H1 (cell line): ENCODE measurements around the gene TRAF1. TPM values are rescaled to one million over a fixed set of nuclear protein-coding genes. Genes with fewer than 3 reads are reported as not detected.

ENCODE experiments used
- CBX5 ChIP-seq: fragments of 300-800, 300-1000 bp; sonication (generic); IDR thresholded peaks from 2 replicates; pipeline ENCODE4 v1.7.1; 2016; ENCODE audit warnings: antibody characterized with exemption, low read length, low read depth
- CHD2 ChIP-seq: IDR thresholded peaks from 2 replicates; pipeline ENCODE4 v1.6.1; 2012; ENCODE audit warnings: low read length, improper control_type of control experiment
- CREB1 ChIP-seq: IDR thresholded peaks from 2 replicates; pipeline ENCODE4 v1.6.1; 2012; ENCODE audit warnings: inconsistent platforms
- JUND ChIP-seq: IDR thresholded peaks from 2 replicates; pipeline ENCODE4 v1.6.1; 2011; ENCODE audit warnings: mild to moderate bottlenecking, improper control_type of control experiment, low read length
- NRF1 ChIP-seq: IDR thresholded peaks from 2 replicates; pipeline ENCODE4 v1.6.1; 2011; ENCODE audit warnings: mild to moderate bottlenecking, low read depth, low read length, improper control_type of control experiment
- RAD21 ChIP-seq, 2 experiments: IDR thresholded peaks in 1 of 2; conservative IDR thresholded peaks in 1 of 2; 2 replicates each; pipeline ENCODE4 v1.6.1; 2011; ENCODE audit warnings: low read depth in 2 of 2, low read length in 2 of 2, improper control_type of control experiment in 1 of 2, inconsistent platforms in 1 of 2, mild to moderate bottlenecking in 1 of 2, moderate library complexity in 1 of 2
- RXRA ChIP-seq: IDR thresholded peaks from 2 replicates; pipeline ENCODE4 v1.6.1; 2011; ENCODE audit warnings: low read depth, mild to moderate bottlenecking, low read length, moderate library complexity; ENCODE audit not compliant: insufficient read depth
- SIN3A ChIP-seq, 2 experiments: IDR thresholded peaks in 1 of 2; conservative IDR thresholded peaks in 1 of 2; 2 replicates each; pipeline ENCODE4 v1.6.1; 2011 to 2012; ENCODE audit warnings: low read length in 2 of 2, improper control_type of control experiment in 1 of 2, low read depth in 1 of 2, mild to moderate bottlenecking in 1 of 2
- TEAD4 ChIP-seq: IDR thresholded peaks from 2 replicates; pipeline ENCODE4 v1.6.1; 2012; ENCODE audit warnings: low read depth, low read length, inconsistent platforms, mixed read lengths
- polyA plus RNA-seq, 7 experiments: library from polyadenylated mRNA; depleted of rRNA in 3 of 7; stranded (reverse) in 5 of 7; unstranded in 2 of 7; fragments of >200 nt in 5 of 7; fragments of 200-250 nt in 2 of 7; gene quantifications; 1 replicate in 5 of 7; 2 replicates in 1 of 7; 4 replicates in 1 of 7; pipeline versions ENCODE4 v1.2.1 to v1.2.3, GENCODE V29; 2011 to 2013; ENCODE audit warnings: missing spikeins in 2 of 7, mixed read lengths in 2 of 7
- total RNA-seq: library from RNA; stranded (reverse); fragmentation: NEBNext Ultra II Directional; extraction: Animal tissue kit (Norgen Biotek cat#: 25700); gene quantifications from 2 replicates; pipeline ENCODE4 v1.2.1, GENCODE V29; 2021
- TF ChIP-seq, protein P1 (sequence below): IDR thresholded peaks from 2 replicates; pipeline ENCODE4 v1.6.1; 2012; ENCODE audit warnings: inconsistent platforms

TRAF1 gene
- total and polyA plus RNA-seq, 2 of the 8 experiments (the other 6 are each of a cell fraction or from before 2014, with no cell fraction given): 1.6 to 3.2 TPM

DNA sequence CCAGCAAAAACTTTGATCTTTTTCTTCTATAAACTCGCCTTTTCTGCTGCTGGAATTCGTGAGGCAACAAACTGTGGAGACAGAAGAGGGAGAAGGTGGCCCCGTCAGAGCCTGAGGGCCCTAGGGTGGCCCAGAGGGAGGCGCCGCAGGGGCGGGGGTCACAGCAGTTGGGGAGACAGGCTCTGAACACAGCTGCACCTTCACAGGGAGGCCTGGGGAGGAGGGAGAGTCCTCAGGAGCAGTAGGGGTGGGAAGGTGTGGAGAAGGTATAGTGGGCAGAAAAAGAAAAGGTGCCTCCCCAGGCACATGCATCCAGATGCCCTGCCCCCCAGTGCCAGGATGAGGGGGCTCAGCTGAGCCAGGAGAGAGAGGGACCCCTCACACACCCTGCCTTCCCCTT is 64.7 kb downstream of the TRAF1 start (continued):
- TF ChIP-seq RAD21 (IDR thresholded peaks at IDR 0.05 in 1 of 2, conservative IDR thresholded peaks at IDR 0.05 in 1 of 2; ENCODE audit: low read depth in 2 of 2, low read length in 2 of 2): no peak
- TF ChIP-seq RXRA: no peak
- no peak for TF ChIP-seq CBX5
- no peak for TF ChIP-seq NRF1
- no peak for TF ChIP-seq CREB1
- TF ChIP-seq, protein P1, sequence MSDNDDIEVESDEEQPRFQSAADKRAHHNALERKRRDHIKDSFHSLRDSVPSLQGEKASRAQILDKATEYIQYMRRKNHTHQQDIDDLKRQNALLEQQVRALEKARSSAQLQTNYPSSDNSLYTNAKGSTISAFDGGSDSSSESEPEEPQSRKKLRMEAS: no peak
- TF ChIP-seq TEAD4: no peak
- TF ChIP-seq SIN3A (conservative IDR thresholded peaks at IDR 0.05 in 1 of 2, IDR thresholded peaks at IDR 0.05 in 1 of 2; ENCODE audit: low read depth in 1 of 2, low read length in 2 of 2): no peak
- no peak for TF ChIP-seq CHD2
- TF ChIP-seq JUND: no peak
- TF ChIP-seq, all 59 proteins: peak for 0
